Measurements from ENCODE around the gene KIF7.

KIF7 gene

DNA sequence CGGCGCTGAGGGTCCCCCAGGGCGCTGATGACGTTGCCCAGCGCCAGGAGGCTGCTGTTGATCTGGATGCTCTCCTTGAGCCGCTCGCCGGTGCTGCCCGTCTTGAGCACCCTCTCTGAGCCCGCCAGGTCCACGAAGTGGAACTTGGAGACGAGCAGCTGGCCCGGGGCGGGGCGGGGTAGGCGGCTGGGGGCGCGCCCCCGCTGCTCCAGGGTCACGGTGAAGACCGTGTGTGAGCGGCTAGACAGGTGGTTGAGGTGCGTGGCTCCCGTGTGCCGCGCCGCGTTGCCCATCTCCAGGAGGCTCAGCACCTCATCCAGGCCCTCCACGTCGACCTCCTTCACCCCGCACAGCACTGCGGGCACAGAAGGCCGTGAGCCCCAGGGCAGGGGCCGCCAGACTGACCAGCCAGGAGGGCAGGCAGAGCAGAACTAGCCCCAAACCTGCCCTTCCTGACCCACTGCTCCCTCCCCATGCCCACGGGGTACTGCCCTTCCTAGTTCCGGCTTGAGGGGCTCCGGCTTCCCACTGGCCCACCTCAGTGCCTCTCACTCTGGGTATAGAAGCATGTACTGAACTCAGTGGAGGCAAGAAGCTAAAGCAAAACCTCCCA lies 6.1 kb downstream of the KIF7 start:
- DNase-seq (ENCODE audit: low spot score) = no peak
- in situ Hi-C loops (cut with MboI; ENCODE audit: low sequenced_read_pairs, unreplicated experiment) = no loop called here
- TF ChIP-seq, protein P1, sequence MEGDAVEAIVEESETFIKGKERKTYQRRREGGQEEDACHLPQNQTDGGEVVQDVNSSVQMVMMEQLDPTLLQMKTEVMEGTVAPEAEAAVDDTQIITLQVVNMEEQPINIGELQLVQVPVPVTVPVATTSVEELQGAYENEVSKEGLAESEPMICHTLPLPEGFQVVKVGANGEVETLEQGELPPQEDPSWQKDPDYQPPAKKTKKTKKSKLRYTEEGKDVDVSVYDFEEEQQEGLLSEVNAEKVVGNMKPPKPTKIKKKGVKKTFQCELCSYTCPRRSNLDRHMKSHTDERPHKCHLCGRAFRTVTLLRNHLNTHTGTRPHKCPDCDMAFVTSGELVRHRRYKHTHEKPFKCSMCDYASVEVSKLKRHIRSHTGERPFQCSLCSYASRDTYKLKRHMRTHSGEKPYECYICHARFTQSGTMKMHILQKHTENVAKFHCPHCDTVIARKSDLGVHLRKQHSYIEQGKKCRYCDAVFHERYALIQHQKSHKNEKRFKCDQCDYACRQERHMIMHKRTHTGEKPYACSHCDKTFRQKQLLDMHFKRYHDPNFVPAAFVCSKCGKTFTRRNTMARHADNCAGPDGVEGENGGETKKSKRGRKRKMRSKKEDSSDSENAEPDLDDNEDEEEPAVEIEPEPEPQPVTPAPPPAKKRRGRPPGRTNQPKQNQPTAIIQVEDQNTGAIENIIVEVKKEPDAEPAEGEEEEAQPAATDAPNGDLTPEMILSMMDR (IDR thresholded peaks at IDR 0.05; ENCODE audit: borderline replicate concordance, control extremely low read depth, extremely low read depth, insufficient read depth, missing control alignments) = no peak

DNA sequence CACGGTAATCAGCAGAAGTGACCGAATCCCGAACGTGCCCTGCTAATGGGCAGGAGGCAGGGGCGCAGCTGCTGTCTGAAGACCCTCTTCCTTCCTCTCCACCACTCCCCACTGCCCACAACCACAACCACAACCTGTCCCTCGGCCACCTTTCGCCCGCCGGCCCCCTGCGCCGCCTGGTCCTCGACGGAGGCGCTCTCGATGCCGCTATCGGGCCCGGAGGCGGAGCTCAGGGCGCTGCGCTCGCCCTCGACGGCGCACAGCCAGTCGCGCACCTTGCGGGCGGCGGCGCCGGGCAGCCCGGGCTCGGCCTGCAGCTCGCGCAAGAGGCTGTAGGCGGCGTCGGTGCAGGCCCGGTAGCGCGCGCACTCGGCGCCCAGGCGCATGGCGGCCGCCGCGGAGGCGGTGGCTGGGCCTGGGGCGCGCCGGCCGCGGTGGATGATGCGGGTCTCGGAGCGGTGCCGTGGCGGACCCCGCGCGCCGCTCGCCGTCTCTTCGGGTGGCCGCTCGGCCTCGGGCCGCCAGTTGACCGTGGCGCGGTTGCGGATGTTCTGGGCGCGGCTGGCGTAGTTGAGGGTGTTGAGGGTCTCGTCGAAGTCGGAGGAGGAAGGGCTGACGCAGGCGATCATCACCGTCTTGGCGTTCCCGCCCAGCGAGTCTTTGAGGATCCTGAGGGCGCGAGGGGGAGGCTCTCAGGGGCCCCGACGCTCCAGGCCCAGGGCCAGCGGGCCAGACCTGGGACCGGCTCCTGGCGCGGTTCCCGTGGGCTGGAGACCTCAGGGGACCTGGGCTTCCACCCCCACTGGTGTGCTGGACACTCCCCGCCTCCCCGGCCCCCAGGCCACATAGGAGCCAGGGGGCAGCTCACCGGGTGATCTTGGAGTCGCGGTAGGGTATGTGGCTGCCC lies 6.9 kb downstream of the KIF7 start:
- in situ Hi-C loops (cut with MboI; ENCODE audit: low sequenced_read_pairs, unreplicated experiment) = no loop called here
- TF ChIP-seq, protein P1 (IDR thresholded peaks at IDR 0.05; ENCODE audit: borderline replicate concordance, control extremely low read depth, extremely low read depth, insufficient read depth, missing control alignments) = no peak
- DNase-seq (ENCODE audit: low spot score) = no peak

DNA sequence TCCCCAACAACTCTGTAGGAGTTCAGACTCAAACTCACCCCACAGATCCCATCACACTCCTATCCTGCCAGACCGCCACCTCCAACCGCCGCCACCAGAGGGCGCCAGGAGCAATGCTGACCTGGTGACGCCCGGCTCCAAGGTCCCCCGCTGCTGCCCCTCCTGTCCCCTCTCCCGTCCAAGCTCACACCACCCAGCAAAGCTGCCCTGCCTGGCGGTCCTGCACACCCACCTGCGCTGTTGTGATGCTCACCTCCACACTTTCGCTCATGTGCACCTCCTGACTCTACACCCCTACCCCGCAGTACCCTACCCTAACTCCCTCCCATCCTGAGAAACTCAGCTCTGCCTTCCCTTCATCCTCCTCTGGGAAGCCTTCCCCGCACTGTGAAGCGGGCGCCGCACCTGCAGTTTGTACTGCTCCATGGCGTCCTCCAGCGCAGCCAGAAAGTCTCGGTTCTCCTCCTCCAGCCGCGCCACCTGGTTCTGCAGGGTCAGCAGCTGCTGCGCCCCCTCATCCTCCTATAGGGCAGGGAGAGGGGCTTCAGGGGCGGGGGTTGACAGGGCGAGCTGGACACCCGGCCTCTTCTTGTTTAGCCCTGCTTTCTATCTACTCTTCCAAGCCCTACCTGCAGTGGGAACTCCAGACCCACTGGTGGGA lies 7.9 kb downstream of the KIF7 start:
- DNase-seq (ENCODE audit: low spot score) = peak; percentile 91
- TF ChIP-seq, protein P1 (IDR thresholded peaks at IDR 0.05; ENCODE audit: borderline replicate concordance, control extremely low read depth, extremely low read depth, insufficient read depth, missing control alignments) = peak; percentile 90
- in situ Hi-C loops (cut with MboI; ENCODE audit: low sequenced_read_pairs, unreplicated experiment) = no loop called here

DNA sequence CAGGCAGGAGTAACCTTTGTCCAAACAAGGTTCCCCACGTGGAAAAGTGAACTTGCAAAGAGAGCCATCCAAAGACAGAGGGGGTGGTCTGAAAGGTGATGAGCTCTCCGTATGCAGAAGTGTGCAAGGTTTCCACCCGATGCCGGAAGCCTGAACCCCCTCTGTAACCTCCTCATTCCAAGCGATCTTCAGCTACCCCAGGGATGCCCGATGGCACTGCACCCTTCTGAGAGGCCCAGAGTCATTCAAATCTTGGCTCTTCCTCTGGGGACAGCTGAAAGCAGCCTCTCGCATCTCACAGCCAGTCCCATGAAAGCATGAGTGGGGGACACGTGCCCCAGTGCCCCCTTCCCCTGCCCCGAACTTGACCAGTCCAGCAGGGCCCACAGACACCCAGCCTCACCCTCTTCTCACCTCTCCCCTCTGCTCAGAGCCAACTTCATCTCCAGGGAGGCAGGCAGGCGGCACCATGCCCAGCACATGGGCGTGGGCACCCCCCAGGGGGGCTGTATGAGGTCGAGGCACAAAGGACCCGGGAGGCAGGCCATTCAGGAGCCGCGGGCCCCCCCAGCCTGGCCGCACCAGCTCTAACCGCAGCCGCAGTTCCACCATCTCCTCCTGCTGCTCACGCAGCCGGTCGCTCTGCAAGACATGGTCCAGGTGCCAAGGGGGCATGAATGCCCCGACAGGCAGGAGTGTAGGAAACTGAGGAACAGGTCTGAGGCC lies 8.7 kb downstream of the KIF7 start:
- TF ChIP-seq, protein P1 (IDR thresholded peaks at IDR 0.05; ENCODE audit: borderline replicate concordance, control extremely low read depth, extremely low read depth, insufficient read depth, missing control alignments) = no peak
- DNase-seq (ENCODE audit: low spot score) = no peak
- in situ Hi-C loops (cut with MboI; ENCODE audit: low sequenced_read_pairs, unreplicated experiment) = no loop called here

DNA sequence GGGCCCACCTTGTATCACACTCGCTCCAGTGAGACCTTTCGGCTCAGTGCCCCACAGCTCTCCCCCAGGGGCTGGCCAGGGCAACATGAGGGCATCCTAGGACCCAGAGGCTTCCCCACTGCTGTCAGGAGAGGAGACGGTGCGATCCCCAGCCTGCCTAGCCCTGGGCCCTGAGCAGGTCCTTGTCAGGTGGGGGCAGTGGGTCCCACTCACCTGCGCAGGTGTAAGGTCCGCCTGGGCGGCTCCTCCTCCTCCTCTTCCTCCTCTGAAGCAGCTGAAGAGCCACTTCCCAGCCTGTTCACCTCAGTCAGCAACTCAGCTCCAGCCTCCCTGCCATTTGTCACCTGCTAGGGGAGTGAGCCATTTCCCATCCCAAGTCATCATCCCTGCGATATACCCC lies 9.6 kb downstream of the KIF7 start:
- TF ChIP-seq, protein P1 (IDR thresholded peaks at IDR 0.05; ENCODE audit: borderline replicate concordance, control extremely low read depth, extremely low read depth, insufficient read depth, missing control alignments) = no peak
- in situ Hi-C loops (cut with MboI; ENCODE audit: low sequenced_read_pairs, unreplicated experiment) = no loop called here
- DNase-seq (ENCODE audit: low spot score) = no peak

DNA sequence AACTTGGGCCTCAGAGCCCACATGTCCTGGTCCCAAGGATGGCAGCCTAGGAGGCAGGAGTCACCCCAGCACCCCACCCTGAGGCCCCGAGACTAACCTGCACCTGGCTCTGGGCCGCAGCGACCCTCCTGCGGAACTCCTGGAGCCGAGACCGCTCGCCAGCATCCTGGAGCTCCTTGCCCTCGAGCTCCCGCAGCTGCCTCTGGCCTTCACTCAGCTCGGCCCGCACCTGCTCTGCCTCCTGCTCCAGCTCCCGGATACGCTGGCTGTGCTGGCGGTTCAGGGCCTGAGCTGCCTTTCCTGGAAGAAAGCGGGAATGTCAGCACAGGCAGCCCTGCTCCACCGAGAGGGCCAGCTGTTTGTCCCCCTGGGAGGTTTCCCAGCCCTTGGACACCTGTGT lies 13.2 kb downstream of the KIF7 start:
- no peak for DNase-seq (ENCODE audit: low spot score)
- TF ChIP-seq, protein P1 (IDR thresholded peaks at IDR 0.05; ENCODE audit: borderline replicate concordance, control extremely low read depth, extremely low read depth, insufficient read depth, missing control alignments) = no peak
- in situ Hi-C loops (cut with MboI; ENCODE audit: low sequenced_read_pairs, unreplicated experiment) = no loop called here

Data from GM13976 (cell line).